ENCODE measurements around the gene GPC6.

The GPC6 gene

GRCh38 chr13:93517658-93518057, 291.1 kb downstream of the GPC6 start:
- DNase-seq, result no peak

GRCh38 chr13:93521307-93521706, 294.7 kb downstream of the GPC6 start:
- DNase-seq, result no peak

GRCh38 chr13:93522501-93522900, 295.9 kb downstream of the GPC6 start:
- no peak for DNase-seq

DNA sequence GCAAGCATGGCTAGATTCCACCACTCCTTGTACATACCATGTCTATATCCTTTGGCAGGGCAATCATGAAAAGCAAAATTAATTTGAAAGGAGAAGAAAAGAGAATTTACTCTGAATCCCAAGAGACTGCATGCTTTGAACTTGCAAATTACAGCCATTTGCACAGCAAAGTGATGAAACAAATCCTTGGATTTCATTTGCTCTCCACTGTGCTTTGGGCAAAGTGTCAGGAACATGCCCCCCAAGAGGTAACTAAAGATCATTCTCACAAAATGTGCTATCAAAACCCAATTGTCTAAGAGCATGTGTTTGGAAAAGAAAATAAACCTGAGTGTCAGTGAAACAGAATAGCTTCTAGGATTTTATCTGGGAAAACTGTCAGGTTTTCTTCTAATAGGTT, 298.5 kb downstream of the GPC6 start:
- no peak for DNase-seq

DNA sequence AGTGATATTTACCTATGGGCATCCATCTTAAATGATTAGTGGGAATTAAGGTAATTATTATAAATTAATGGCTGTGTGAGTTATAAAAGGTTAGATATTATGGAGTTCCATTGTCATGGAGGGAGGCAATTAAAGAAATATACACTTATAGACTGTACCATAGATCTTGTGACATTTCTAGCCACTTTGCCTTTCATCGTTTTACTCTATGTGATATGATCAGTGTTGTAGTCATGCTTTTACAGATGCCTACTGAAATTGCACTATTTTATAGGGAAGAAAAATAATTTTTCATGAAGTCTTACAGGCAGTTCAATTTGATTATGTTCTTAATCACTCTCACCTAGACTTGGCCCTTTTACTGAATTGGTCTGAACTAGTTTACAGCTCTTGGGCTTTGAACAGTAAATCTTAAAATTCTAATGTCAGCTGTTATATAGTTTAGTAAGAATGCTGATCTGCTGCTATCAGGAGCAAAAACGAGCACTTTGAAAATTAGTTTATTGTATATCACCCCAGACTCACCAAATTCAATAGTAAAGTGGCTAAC, 301.2 kb downstream of the GPC6 start:
- DNase-seq, result no peak

GRCh38 chr13:93529961-93530360, 303.4 kb downstream of the GPC6 start:
- DNase-seq, result no peak

DNA sequence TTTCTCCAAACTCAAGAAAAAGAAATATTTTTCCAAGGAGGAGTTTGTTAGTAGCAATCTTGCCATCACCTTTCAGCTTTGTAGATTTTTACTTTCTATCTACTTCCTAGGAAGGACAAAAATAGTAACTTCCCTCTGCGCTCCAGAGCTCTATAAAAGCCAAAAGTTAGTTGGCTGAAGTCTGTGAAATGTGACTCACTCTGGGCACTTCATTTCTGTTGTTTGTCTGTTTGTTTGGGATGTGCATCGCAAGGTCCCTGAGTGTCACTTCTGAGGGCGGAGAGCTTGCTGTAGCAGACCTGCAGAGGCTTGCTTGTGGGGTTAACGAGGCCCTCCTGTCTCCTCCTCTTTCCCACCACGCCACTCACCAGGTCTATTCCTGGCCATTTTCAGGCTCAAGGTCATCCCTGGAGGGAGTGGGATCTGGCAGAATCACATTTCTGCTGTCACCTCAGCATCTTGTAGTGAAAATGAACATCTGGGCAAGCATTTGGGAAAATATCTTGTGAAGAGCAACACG, 307.6 kb downstream of the GPC6 start:
- no peak for DNase-seq

GRCh38 chr13:93535251-93535650, 308.6 kb downstream of the GPC6 start:
- DNase-seq, result no peak

DNA sequence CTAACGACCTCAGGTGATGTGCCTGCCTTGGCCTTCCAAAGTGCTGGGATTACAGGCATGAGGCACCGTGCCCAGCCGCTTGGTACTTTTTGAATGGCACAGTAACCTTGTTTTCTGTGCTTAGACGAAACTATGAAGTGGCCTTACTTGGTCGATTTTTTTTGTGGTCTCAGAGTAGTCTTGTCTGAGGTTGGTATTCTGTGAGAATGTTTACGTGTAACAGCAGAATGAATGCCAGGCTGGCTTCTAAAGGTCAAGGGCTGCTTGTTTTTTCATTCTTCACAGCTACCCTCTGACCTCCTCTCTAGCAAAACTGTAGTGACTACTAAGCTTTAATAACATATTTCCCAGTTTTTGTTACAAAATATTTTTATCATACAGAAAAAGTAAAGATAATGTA, 313.3 kb downstream of the GPC6 start:
- DNase-seq, result no peak

- DNase-seq, result no peak
Observed at GRCh38 chr13:93547886-93548285, 321.3 kb downstream of the GPC6 start.

GRCh38 chr13:93549326-93550005, 322.9 kb downstream of the GPC6 start:
- no peak for DNase-seq

DNA sequence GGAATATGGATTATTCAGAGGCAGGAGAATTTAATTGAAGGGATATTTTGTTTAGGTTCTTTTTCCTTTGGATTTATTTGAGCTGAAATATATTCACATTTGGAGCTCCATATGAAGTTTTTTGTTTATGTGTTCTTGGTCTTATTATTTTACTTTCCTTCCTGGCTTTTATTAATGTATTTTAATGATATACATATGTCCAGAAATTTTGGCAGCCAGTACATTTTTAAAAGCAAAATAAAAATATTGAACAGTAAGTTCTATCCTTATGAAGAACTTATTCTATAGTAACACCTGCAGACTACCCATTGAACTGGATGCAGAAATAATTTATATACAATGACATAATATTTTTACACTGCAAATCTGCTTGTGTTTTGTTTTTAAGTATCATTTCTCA, 323.6 kb downstream of the GPC6 start:
- no peak for DNase-seq

GRCh38 chr13:93552596-93552995, 326.0 kb downstream of the GPC6 start:
- DNase-seq, result no peak

DNA sequence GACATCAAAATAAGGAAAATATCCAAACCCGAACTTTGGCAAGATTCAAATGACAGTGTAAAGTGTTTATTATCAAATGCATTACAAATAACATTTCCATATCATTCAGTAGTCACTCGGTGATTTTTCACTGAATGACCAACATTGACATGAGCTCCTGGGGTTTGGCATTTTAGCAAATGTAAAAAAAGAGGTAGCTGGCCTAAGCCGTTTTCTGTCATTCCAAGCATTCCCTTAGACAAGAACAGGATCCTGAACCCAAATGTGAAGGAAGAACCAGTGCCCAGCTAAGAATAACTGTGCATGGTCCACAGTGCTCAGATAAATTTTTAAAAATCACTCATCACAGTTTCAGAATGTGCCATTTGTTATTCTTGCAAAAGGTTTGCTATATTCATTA, 327.9 kb downstream of the GPC6 start:
- no peak for DNase-seq

GRCh38 chr13:93558637-93559036, 332.0 kb downstream of the GPC6 start:
- DNase-seq, result no peak

DNA sequence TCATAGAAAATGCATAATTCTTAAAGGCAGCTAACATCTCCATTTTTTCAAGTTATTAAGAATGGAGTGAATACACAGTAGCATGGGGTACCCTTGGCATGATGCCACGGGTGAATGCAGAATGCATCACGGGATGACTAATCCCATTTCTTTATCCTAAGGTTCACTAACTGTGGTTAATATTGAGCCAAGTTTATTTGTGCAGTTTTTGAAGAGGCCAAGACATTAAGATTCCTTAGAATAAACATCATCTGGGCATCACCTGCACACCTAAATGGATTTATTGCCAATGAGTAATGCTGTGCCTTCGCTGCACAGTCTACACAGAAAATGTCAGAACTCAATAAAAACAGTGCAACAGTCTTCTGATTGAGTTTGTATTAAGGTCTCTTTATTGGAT, 333.1 kb downstream of the GPC6 start:
- DNase-seq, result no peak

DNA sequence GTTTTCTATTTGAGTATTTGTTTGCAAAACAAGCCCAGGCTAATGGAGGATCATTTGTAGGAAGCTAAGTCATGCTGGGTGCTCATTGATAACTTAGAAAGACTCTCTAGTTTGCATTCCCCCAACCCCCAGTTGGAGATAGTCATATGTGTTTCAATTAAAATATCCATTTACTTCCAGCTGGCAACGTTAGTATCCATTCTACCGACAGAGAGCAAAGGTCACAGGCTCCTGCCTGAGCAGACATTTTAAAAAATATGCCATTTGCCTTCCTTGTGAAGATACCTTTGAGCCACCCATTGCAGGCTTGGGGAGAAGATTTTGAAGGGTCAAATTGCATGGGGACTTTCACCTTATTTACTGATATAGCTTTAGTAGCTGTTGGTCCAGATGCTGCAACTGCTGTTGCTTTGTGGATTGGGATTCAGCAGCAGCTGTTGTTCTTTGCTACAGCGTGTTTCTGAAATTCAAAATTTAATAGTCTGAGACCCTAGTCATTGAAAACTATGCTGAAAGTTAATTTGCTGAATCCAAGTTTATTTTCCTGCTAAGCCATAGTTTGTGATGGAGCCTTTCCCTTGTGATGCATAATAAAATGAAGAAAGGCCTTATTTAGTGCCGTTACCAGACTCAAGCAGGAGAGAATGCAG, 335.1 kb downstream of the GPC6 start:
- DNase-seq, result no peak

DNA sequence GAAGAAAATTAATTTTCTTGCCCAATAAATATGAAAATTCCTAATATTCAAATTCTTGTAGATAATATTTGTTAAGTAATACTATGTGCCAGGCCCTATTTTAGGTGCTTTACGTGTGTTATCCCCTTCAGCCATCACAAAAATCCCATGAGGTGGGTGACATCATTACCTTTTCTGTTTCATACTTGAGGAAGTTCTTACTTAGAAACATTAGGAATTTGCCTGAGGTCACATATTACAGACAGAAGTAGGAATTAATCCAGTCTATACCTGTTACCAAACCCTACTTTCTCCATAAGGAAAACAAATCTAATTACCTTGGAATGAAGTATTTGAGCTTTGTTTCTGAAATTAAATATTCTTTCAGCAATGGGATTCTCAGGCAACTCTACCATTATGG, 336.1 kb downstream of the GPC6 start:
- no peak for DNase-seq

GRCh38 chr13:93577105-93577504, 350.5 kb downstream of the GPC6 start:
- DNase-seq, result no peak

- no peak for DNase-seq
Observed at GRCh38 chr13:93589788-93590187, 363.2 kb downstream of the GPC6 start.

- DNase-seq, result no peak
Observed at GRCh38 chr13:93603043-93603442, 376.4 kb downstream of the GPC6 start.

DNA sequence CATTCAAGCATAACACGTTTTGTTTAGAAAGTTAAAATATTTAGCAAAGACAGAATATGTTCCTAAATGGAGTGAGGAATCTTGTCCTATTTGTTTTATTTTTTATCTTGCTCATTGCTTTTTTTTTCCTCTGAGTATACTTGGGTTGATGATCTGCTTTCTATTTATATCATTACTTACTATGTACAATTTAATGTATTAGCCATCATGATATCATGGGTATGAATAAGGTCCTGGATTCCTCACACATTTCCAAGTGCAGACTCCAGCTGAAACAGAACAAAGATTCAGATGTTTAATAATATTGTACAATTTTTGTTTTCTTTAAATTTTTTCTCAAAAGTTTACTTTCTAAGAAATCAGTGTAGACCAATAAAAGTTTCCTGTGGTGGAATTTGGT, 388.2 kb downstream of the GPC6 start:
- DNase-seq, result no peak

- DNase-seq, result no peak
Observed at GRCh38 chr13:93620181-93620765, 393.7 kb downstream of the GPC6 start.

- no peak for DNase-seq
Observed at GRCh38 chr13:93621051-93621450, 394.4 kb downstream of the GPC6 start.
